ENCODE data around the gene TBCA. TPM values are rescaled to one million over a fixed set of nuclear protein-coding genes. Genes with fewer than 3 reads are reported as not detected.

The TBCA gene
- polyA plus RNA-seq, 1 of the 3 experiments (the other 2 are of a cell fraction) = 199 TPM

DNA sequence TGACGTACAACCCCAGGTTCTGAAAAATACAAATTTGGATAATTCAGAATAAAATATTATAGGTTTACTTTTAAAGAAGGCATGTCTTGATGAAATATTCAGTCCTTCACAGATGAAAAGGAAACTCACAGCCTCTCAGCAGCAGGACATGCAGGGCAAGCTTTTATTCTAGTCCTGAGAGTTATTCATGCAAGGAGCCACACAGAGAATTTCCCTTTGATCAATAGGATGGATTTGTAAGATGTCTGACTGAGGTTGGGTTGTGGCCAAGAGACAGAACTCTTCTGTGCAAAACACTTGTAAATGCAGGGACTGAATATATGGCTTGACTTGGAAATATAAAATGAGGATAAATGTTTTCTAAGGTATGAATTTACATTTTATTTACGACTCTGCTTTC is 48.8 kb upstream of the TBCA start:
- ChIA-PET CTCF (no interaction called here), POLR2A (no interaction called here)
- Histone ChIP-seq H3K4me2 (no peak overlapping the region), H3K36me3 (replicated peaks in 1 of 2; ENCODE audit: control insufficient read depth in 1 of 2, insufficient read depth in 2 of 2, low read length in 1 of 2) (no peaks in the 10 kb centered on the region), H3K4me1 (ENCODE audit: control insufficient read depth in 1 of 2, insufficient read depth in 2 of 2, low read depth in 1 of 2, low read length in 1 of 2) (no peaks in the 10 kb centered on the region), H2AFZ (ENCODE audit: low read depth) (no peak overlapping the region), H3K79me2 (ENCODE audit: insufficient read depth) (no peaks in the 10 kb centered on the region), H3F3A (replicated peaks; ENCODE audit: insufficient read depth) (no peaks in the 10 kb centered on the region), H3K9me3 (no peaks in the 10 kb centered on the region), H3K9ac (no peak overlapping the region), H3K27ac (ENCODE audit: low read depth in 2 of 2, low read length in 1 of 2) (no peak overlapping the region), H3K4me3 (ENCODE audit: low read depth in 2 of 2, low read length in 1 of 2) (no peak overlapping the region), H4K20me1 (ENCODE audit: insufficient read depth) (no peaks in the 10 kb centered on the region), H3K27me3 (ENCODE audit: insufficient read depth) (no peaks in the 10 kb centered on the region; the same call in 1 of the 2 replicates), H3K9me2 (no peaks in the 10 kb centered on the region)
- 72% methylated on average over 2 of the region's 2 CpGs for WGBS (ENCODE audit: low lambda C conversion rate)
- no peak for DNase-seq
- no peak for TF ChIP-seq TAF1 (IDR thresholded peaks at IDR 0.05; ENCODE audit: borderline replicate concordance, low read depth, low read length)
- TF ChIP-seq GABPA (IDR thresholded peaks at IDR 0.05; ENCODE audit: low read depth) = no peak
- TF ChIP-seq SMC3 (IDR thresholded peaks at IDR 0.05; ENCODE audit: low read depth, low read length) = no peak
- TF ChIP-seq PBX3 (IDR thresholded peaks at IDR 0.05) = no peak
- TF ChIP-seq FOXJ3 (CRISPR knock-in tag; IDR thresholded peaks at IDR 0.05) = no peak
- no peak for TF ChIP-seq YY1 (IDR thresholded peaks at IDR 0.05; ENCODE audit: low read depth)
- no peak for TF ChIP-seq POLR2AphosphoS5 (IDR thresholded peaks at IDR 0.05; ENCODE audit: low read depth, low read length)
- no peak for TF ChIP-seq NFIC (IDR thresholded peaks at IDR 0.05; ENCODE audit: borderline replicate concordance)
- no peak for TF ChIP-seq RCOR1 (IDR thresholded peaks at IDR 0.05; ENCODE audit: low read length)

DNA sequence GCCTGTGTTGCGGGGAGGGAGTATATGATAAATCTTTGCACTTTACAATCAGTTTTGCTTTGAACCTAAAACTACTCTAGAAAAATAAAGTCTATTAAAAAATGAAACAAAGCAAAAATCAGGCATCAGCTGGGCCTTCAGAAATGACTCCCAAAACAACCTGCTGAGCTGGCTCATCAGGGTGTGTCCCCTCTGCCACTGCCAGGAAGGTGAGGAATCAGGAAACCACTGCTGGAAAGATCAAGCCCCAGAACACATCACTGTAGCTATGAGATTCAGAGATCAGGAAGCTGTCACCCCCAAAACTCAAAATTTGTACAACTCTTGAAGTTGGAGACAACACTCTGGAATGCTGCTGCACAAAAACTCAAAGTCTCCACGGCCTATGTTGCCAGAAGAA is 40.5 kb upstream of the TBCA start:
- Histone ChIP-seq H3K9ac (no peak overlapping the region), H3K4me3 (ENCODE audit: low read depth in 2 of 2, low read length in 1 of 2) (no peak overlapping the region), H3K27ac (ENCODE audit: low read depth in 2 of 2, low read length in 1 of 2) (no peak overlapping the region), H4K20me1 (ENCODE audit: insufficient read depth) (no peaks in the 10 kb centered on the region), H3K4me2 (no peak overlapping the region), H3K27me3 (ENCODE audit: insufficient read depth) (no peaks in the 10 kb centered on the region), H3F3A (replicated peaks; ENCODE audit: insufficient read depth) (no peaks in the 10 kb centered on the region), H3K9me2 (no peaks in the 10 kb centered on the region), H3K9me3 (no peaks in the 10 kb centered on the region), H2AFZ (ENCODE audit: low read depth) (no peak overlapping the region), H3K36me3 (replicated peaks in 1 of 2; ENCODE audit: control insufficient read depth in 1 of 2, insufficient read depth in 2 of 2, low read length in 1 of 2) (no peaks in the 10 kb centered on the region), H3K79me2 (ENCODE audit: insufficient read depth) (no peaks in the 10 kb centered on the region), H3K4me1 (ENCODE audit: control insufficient read depth in 1 of 2, insufficient read depth in 2 of 2, low read depth in 1 of 2, low read length in 1 of 2) (no peaks in the 10 kb centered on the region)
- POLR2A ChIA-PET = no interaction called here
- TF ChIP-seq SMC3 (IDR thresholded peaks at IDR 0.05; ENCODE audit: low read depth, low read length) = no peak
- 14% methylated on average over 2 of the region's 2 CpGs for WGBS (ENCODE audit: low lambda C conversion rate)
- CTCF ChIA-PET = no interaction called here
- no peak for DNase-seq

- DNase-seq = no peak
- no peaks in the 10 kb centered on the region for H3K4me1 ChIP-seq (ENCODE audit: control insufficient read depth in 1 of 2, insufficient read depth in 2 of 2, low read depth in 1 of 2, low read length in 1 of 2)
- H3K27me3 ChIP-seq (ENCODE audit: insufficient read depth) = no peaks in the 10 kb centered on the region
- no peaks in the 10 kb centered on the region for H4K20me1 ChIP-seq (ENCODE audit: insufficient read depth)
- no peaks in the 10 kb centered on the region for H3K36me3 ChIP-seq (replicated peaks in 1 of 2; ENCODE audit: control insufficient read depth in 1 of 2, insufficient read depth in 2 of 2, low read length in 1 of 2)
- CTCF ChIA-PET = no interaction called here
- TF ChIP-seq RFX5 (IDR thresholded peaks at IDR 0.05; ENCODE audit: low read length) (no peak), ELF1 (IDR thresholded peaks at IDR 0.05) (no peak), FOXM1 (IDR thresholded peaks at IDR 0.05; ENCODE audit: low read depth) (no peak), CHD2 (IDR thresholded peaks at IDR 0.05; ENCODE audit: low read length, partially characterized antibody) (no peak), CTCF (IDR thresholded peaks at IDR 0.05) (no peak), MEF2A (IDR thresholded peaks at IDR 0.05; ENCODE audit: borderline replicate concordance, low read depth) (no peak), NFIC (IDR thresholded peaks at IDR 0.05; ENCODE audit: borderline replicate concordance) (no peak), EZH2phosphoT487 (IDR thresholded peaks at IDR 0.05; ENCODE audit: borderline replicate concordance, low read depth) (no peak), TEAD4 (IDR thresholded peaks at IDR 0.05; ENCODE audit: borderline replicate concordance, insufficient read depth) (no peak), RXRA (IDR thresholded peaks at IDR 0.05; ENCODE audit: borderline replicate concordance, low read depth) (no peak), GABPA (IDR thresholded peaks at IDR 0.05; ENCODE audit: low read depth) (no peak)
- TF ChIP-seq, protein P1, sequence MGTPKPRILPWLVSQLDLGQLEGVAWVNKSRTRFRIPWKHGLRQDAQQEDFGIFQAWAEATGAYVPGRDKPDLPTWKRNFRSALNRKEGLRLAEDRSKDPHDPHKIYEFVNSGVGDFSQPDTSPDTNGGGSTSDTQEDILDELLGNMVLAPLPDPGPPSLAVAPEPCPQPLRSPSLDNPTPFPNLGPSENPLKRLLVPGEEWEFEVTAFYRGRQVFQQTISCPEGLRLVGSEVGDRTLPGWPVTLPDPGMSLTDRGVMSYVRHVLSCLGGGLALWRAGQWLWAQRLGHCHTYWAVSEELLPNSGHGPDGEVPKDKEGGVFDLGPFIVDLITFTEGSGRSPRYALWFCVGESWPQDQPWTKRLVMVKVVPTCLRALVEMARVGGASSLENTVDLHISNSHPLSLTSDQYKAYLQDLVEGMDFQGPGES (IDR thresholded peaks at IDR 0.05; ENCODE audit: low read depth, low read length) = no peak
- no peak overlapping the region for H3K9ac ChIP-seq
- no peaks in the 10 kb centered on the region for H3K9me3 ChIP-seq
- POLR2A ChIA-PET = no interaction called here
- WGBS (ENCODE audit: low lambda C conversion rate) = 33% methylated on average over 1 of the region's 3 CpGs
- no peak overlapping the region for H3K27ac ChIP-seq (ENCODE audit: low read depth in 2 of 2, low read length in 1 of 2)
- H3K4me3 ChIP-seq (ENCODE audit: low read depth in 2 of 2, low read length in 1 of 2) = no peak overlapping the region
- no peaks in the 10 kb centered on the region for H3K79me2 ChIP-seq (ENCODE audit: insufficient read depth)
- no peak overlapping the region for H2AFZ ChIP-seq (ENCODE audit: low read depth)
- H3K9me2 ChIP-seq = no peaks in the 10 kb centered on the region
- H3K4me2 ChIP-seq = no peak overlapping the region
- no peaks in the 10 kb centered on the region for H3F3A ChIP-seq (replicated peaks; ENCODE audit: insufficient read depth)
Measured at GRCh38 chr5:77812926-77813589, 36.9 kb upstream of the TBCA start.
